Gastroesophageal sphincter (tissue), 4 donors: ENCODE data around the gene EXPH5. TPM values are rescaled to one million over a fixed set of nuclear protein-coding genes. Genes with fewer than 3 reads are reported as not detected.

Experiments
- ATAC-seq: fragments of 150-250 bp; one replicate; pipeline ENCODE4 v1.9.1; 2016; ENCODE audit warnings: mild to moderate bottlenecking, moderate library complexity
- H3K27ac ChIP-seq, 4 donors: fragments of 200-600 bp; sonication (generic) in 3 of 4; 1 replicate in 3 of 4; 2 replicates in 1 of 4; pipeline ENCODE4 v1.5.1; 2016 to 2019
- H3K27me3 ChIP-seq: fragments of 200-600 bp; sonication (generic); one replicate; pipeline ENCODE4 v1.5.1; 2019
- H3K36me3 ChIP-seq, 2 donors: fragments of 200-600 bp; sonication (generic); one replicate each; pipeline ENCODE4 v1.5.1; 2019; ENCODE audit warnings: control low read depth in 1 of 2
- H3K4me1 ChIP-seq, 3 donors: fragments of 200-600 bp; sonication (generic); 1 replicate in 2 of 3; 2 replicates in 1 of 3; pipeline ENCODE4 v1.5.1; 2016 to 2019; ENCODE audit warnings: control low read depth in 2 of 3
- H3K4me3 ChIP-seq, 2 donors: fragments of 200-600 bp; sonication (generic); one replicate each; pipeline ENCODE4 v1.5.1; 2019; ENCODE audit warnings: mild to moderate bottlenecking in 1 of 2, moderate library complexity in 1 of 2
- H3K9me3 ChIP-seq, 3 donors: fragments of 200-600 bp; sonication (generic); one replicate each; pipeline ENCODE4 v1.5.1; 2017 to 2019; ENCODE audit warnings: control low read depth in 2 of 3
- EP300 ChIP-seq: sonication (generic); formaldehyde crosslinking; IDR thresholded peaks from one replicate; pipeline ENCODE4 v1.6.1; 2017; ENCODE audit warnings: antibody characterized with exemption, mild to moderate bottlenecking
- POLR2A ChIP-seq, 2 donors: fragments of 450-650 bp; IDR thresholded peaks; one replicate each; pipeline ENCODE4 v1.6.1; 2017; ENCODE audit warnings: antibody characterized with exemption in 2 of 2, mild to moderate bottlenecking in 2 of 2, moderate library complexity in 1 of 2
- POLR2AphosphoS5 ChIP-seq: sonication (generic); formaldehyde crosslinking; IDR thresholded peaks from one replicate; pipeline ENCODE4 v1.6.1; 2017; ENCODE audit warnings: antibody characterized with exemption
- WGBS, 2 donors: methylation state at CpG; one replicate each; pipeline ENCODE4 v1.1.5; 2018; ENCODE audit warnings: low coverage in 1 of 2; 5-methylcytosine and 5-hydroxymethylcytosine counted together
- total RNA-seq, 4 donors: library from RNA; depleted of rRNA; stranded (reverse); fragments of >200 nt; gene quantifications; one replicate each; pipeline ENCODE4 v1.1.0, GENCODE V29; 2016
- TF ChIP-seq, protein P1 (sequence below), 4 experiments: fragments of 200-600 bp in 2 of 4; fragments of 450-650 bp in 2 of 4; sonication (generic) in 1 of 4; IDR thresholded peaks; one replicate each; pipeline ENCODE4 v1.5.1; 2017 to 2019; ENCODE audit warnings: antibody characterized with exemption in 4 of 4, mild to moderate bottlenecking in 2 of 4, moderate library complexity in 2 of 4

The EXPH5 gene
- total RNA-seq, 4 donors from 2014 or later = 1.1 to 4.8 (median 4.0) TPM

DNA sequence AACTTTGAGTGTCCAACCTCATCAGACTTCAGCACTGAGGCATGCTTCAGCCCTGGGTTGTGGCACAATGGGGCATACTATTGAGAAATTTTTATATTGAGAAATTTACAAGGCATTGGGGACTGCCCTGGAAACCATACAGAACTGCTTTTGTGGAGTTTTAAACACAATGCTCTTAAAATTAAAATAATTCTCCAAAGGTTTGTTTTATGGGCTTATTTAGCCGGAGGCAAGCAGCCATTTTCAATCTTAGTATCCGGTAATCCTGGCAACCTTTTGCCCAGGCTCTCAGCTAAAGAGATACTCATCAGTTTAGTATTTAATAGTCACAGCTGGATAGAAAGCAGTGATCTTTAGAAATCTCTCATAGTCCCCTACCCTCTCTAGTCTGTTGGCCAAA lies 3.1 kb upstream of the EXPH5 start:
- H3K4me3 ChIP-seq = no peak overlapping the region
- H3K4me1 ChIP-seq = peaks cover 0 to 16% (median 4%) of the 10 kb centered on the region in 3 donors
- no peak for TF ChIP-seq POLR2AphosphoS5
- no peak for TF ChIP-seq EP300
- TF ChIP-seq, protein P1, sequence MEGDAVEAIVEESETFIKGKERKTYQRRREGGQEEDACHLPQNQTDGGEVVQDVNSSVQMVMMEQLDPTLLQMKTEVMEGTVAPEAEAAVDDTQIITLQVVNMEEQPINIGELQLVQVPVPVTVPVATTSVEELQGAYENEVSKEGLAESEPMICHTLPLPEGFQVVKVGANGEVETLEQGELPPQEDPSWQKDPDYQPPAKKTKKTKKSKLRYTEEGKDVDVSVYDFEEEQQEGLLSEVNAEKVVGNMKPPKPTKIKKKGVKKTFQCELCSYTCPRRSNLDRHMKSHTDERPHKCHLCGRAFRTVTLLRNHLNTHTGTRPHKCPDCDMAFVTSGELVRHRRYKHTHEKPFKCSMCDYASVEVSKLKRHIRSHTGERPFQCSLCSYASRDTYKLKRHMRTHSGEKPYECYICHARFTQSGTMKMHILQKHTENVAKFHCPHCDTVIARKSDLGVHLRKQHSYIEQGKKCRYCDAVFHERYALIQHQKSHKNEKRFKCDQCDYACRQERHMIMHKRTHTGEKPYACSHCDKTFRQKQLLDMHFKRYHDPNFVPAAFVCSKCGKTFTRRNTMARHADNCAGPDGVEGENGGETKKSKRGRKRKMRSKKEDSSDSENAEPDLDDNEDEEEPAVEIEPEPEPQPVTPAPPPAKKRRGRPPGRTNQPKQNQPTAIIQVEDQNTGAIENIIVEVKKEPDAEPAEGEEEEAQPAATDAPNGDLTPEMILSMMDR (IDR thresholded peaks at IDR 0.05) = no peak
- TF ChIP-seq POLR2A (IDR thresholded peaks at IDR 0.05) = no peak
- H3K27ac ChIP-seq = no peak overlapping the region
- peaks cover 17% of the 10 kb centered on the region for H3K27me3 ChIP-seq
- ATAC-seq = no peak
- H3K9me3 ChIP-seq = no peaks in the 10 kb centered on the region
- WGBS, 2 donors = 42 to 45% methylated on average over 2 of the region's 2 CpGs
- no peaks in the 10 kb centered on the region for H3K36me3 ChIP-seq

DNA sequence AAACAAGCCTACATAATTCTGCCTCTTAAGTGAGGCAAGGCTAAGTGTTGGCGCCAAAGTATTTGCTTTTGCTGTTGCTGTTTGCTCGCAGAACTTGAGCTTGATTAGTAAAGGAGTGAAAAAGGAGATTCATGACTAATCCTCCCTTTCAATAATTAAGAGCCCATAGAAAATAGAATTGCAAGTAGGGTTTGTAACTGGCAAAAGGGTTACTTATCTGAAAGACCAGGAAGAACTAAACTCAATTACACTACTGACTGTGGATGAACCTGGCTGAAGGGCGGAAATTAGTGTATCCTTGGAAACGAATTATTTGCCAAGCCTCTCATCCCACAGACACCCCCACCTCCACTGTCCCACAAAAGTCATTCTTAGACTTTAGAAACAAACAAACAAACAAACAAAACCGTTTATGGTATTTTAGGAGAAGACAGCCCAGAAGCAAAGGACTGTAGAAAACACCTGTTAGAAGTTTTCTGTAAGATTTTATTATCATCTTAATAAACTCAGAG lies 411 bp upstream of the EXPH5 start:
- 21 to 24% methylated on average over 3 to 5 of the region's 5 CpGs for whole genome bisulfite sequencing, 2 donors
- no peak for TF ChIP-seq POLR2AphosphoS5
- no peak for TF ChIP-seq EP300
- TF ChIP-seq, protein P1 (IDR thresholded peaks at IDR 0.05) = no peak
- TF ChIP-seq POLR2A (IDR thresholded peaks at IDR 0.05) = no peak
- no peaks in the 10 kb centered on the region for H3K9me3 ChIP-seq

DNA sequence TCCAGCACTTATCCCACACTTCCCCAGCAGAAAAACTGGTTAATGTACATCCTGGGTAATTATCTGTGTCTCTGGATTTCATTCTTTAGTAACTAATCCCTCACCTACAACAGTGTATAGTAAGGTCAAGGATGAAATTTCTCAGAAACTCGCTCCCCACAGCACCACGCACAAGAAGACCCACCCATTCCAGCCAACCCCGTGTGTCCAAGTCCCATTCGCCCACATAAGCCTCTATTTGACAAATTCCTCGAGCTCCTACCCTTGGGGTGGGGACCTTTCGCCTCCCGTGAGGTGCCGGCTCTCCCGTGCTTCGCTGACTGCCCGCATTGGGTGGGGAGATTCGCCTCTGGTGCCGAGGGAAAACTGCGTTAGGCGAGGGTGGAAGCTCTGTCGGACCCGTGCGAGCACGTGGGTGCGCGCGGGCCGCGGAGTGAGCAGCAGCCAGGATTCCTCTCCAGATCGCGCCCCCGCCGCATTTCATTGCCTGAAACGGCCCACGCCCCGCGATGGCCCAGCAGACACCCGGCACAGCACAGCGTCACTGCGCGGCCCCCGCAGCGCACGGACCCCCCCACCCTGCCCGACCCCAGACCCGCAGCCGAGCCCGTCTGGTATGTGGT lies 866 bp downstream of the EXPH5 start:
- H3K4me1 ChIP-seq = peaks cover 0 to 16% (median 4%) of the 10 kb centered on the region in 3 donors
- H3K27me3 ChIP-seq = peaks cover 17% of the 10 kb centered on the region
- 0 to 7% methylated on average over 3 to 11 of the region's 43 CpGs for WGBS, 2 donors
- H3K4me3 ChIP-seq = peak overlapping the region; percentile 55 to 77
- TF ChIP-seq POLR2AphosphoS5 = no peak
- TF ChIP-seq, protein P1 (IDR thresholded peaks at IDR 0.05) = no peak
- TF ChIP-seq POLR2A (IDR thresholded peaks at IDR 0.05) = no peak
- no peak for TF ChIP-seq EP300
- no peaks in the 10 kb centered on the region for H3K9me3 ChIP-seq
- ATAC-seq = peak; percentile 20
- H3K36me3 ChIP-seq = no peaks in the 10 kb centered on the region
- H3K27ac ChIP-seq = peak overlapping the region in 2 of 4 donors; percentile 48 to 64

More for the DNA sequence above, 411 bp upstream of the EXPH5 start:
- H3K36me3 ChIP-seq = no peaks in the 10 kb centered on the region
- ATAC-seq = no peak
- peak overlapping the region in 1 of 4 donors; percentile 48 for H3K27ac ChIP-seq
- peak overlapping the region; percentile 55 to 77 for H3K4me3 ChIP-seq
- peaks cover 0 to 16% (median 4%) of the 10 kb centered on the region in 3 donors for H3K4me1 ChIP-seq
- H3K27me3 ChIP-seq = peaks cover 17% of the 10 kb centered on the region

DNA sequence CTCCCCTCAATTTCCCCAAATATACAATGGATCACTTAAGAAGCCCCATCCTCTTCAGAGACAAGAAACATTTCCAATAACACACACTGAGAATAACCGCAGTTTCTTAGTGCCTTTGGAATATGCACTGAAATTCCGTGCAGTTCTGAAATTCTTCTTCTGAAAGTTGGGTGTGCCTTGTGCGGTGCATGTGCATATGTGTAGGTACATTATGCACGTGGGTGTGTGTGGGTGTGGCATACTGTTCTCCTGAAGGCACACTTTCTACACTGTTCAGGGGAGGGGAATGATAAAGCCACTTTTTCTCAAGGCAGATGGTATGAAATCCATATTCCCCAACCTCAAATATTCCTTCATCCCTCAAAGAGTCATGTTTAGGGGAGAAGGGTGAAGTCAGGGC lies 1.7 kb downstream of the EXPH5 start:
- Histone ChIP-seq H3K27me3 (peaks cover 9% of the 10 kb centered on the region), H3K4me3 (no peak overlapping the region), H3K36me3 (no peaks in the 10 kb centered on the region), H3K9me3 (no peaks in the 10 kb centered on the region), H3K27ac (no peak overlapping the region), H3K4me1 (peaks cover 0 to 16% (median 4%) of the 10 kb centered on the region in 3 donors)
- ATAC-seq = no peak
- no peak for TF ChIP-seq EP300
- TF ChIP-seq POLR2A (IDR thresholded peaks at IDR 0.05) = no peak
- TF ChIP-seq, protein P1 (IDR thresholded peaks at IDR 0.05) = no peak
- TF ChIP-seq POLR2AphosphoS5 = no peak
- 89 to 91% methylated on average over 3 to 4 of the region's 4 CpGs for WGBS, 2 donors

DNA sequence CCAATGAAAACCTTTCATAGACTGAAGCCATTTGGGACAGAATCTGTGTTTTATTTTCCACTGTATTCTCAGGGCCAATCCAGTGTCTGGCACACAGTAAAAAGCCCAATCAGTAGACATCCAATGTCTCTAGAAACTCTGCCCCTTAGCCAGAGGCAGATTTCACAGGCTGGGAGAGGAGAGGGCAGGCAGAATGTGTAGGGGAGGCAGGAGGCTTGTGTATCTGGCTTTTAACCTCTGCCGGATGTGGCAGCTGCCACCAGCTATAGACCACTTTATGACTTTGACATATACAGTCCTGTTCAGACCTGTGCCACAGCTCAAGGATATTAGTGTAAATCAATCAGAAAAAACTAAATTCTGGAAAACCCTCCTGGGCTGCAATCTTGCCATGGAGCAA lies 4.4 kb downstream of the EXPH5 start:
- no peaks in the 10 kb centered on the region for H3K36me3 ChIP-seq
- H3K4me3 ChIP-seq = no peak overlapping the region
- no peaks in the 10 kb centered on the region for H3K27me3 ChIP-seq
- ATAC-seq = no peak
- H3K4me1 ChIP-seq = peaks cover 0 to 15% (median 4%) of the 10 kb centered on the region in 3 donors
- no peak overlapping the region for H3K27ac ChIP-seq
- TF ChIP-seq POLR2A (IDR thresholded peaks at IDR 0.05) = no peak
- no peak for TF ChIP-seq POLR2AphosphoS5
- TF ChIP-seq EP300 = no peak
- TF ChIP-seq, protein P1 (IDR thresholded peaks at IDR 0.05) = no peak
- H3K9me3 ChIP-seq = no peaks in the 10 kb centered on the region
- WGBS, 2 donors = 50% methylated on average over 1 of the region's 1 CpG; no CpG with 5 or more reads in 1 of the 2 donors
